SU-DHL-6 (cell line): ENCODE data around the gene TCERG1.

Experiments used
- CTCF ChIP-seq: fragments of 200-600 bp; sonication (generic); IDR thresholded peaks from one replicate; pipeline ENCODE4 v1.5.1; 2017; ENCODE audit warnings: antibody characterized with exemption, mild to moderate bottlenecking, low read length, moderate library complexity; ENCODE audit not compliant: insufficient read depth, poor library complexity, severe bottlenecking
- EZH2phosphoT487 ChIP-seq: fragments of 200-600 bp; sonication (generic), shearing (Covaris generic); conservative IDR thresholded peaks from 2 replicates; pipeline ENCODE4 v1.6.1; 2018; ENCODE audit warnings: mild to moderate bottlenecking, antibody characterized with exemption, low read length, moderate library complexity, mixed read lengths

DNA sequence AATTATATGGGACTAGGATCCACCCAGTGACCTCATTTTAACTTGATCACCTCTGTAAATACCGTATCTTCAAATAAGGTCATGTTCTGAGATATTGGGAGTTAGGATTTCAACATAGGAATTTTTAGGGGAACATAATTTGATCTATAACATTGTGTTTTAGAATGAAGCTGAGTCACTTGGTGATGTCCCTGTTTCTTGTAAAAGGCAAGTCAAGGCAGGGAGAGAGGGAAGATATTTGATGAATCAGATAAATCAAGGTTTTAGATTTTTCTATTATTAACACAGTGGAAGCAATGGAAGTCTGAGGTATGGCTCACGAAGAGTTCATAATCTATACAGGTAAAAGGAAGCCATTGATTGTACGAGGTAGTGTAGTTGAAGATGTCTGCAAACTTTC, 80.7 kb downstream of the TCERG1 start:
- TF ChIP-seq CTCF (no peak), EZH2phosphoT487 (no peak)
